Left lung (tissue), 10 donors: ENCODE results near the gene ALDH8A1. TPM values are rescaled to one million over a fixed set of nuclear protein-coding genes. Genes with fewer than 3 reads are reported as not detected.
"Not testable (repeated sequence)": the region's sequence is repeated elsewhere in the genome, so short reads cannot be mapped to it uniquely, and the experiment has no call there.

Experiments
- ATAC-seq: fragments of 200-7000 bp; cut with Tn5 transposase; one replicate; pipeline ENCODE4 v1.9.1; 2020; ENCODE audit warnings: moderate library complexity
- DNase-seq, 4 donors: peaks; one replicate each; pipeline ENCODE4 v3.0.0-alpha.2; 2013 to 2020
- H3K27ac ChIP-seq, 2 donors: fragments of 200-600 bp; sonication (generic) in 1 of 2; one replicate each; pipeline versions ENCODE4 v1.5.0 to v1.8.0; 2020 to 2021
- H3K27me3 ChIP-seq, 2 donors: fragments of 200-600 bp; sonication (generic) in 1 of 2; one replicate each; pipeline versions ENCODE4 v1.5.0 to v1.8.0; 2020 to 2021
- H3K36me3 ChIP-seq, 2 donors: fragments of 200-600 bp; sonication (generic) in 1 of 2; one replicate each; pipeline versions ENCODE4 v1.5.0 to v1.8.0; 2020 to 2021
- H3K4me1 ChIP-seq, 2 donors: fragments of 200-600 bp; one replicate each; pipeline ENCODE4 v1.8.0; 2021
- H3K4me3 ChIP-seq, 2 donors: fragments of 200-600 bp; sonication (generic) in 1 of 2; one replicate each; pipeline versions ENCODE4 v1.5.0 to v1.8.0; 2020 to 2021; ENCODE audit warnings: mild to moderate bottlenecking in 1 of 2
- H3K9me3 ChIP-seq, 2 donors: fragments of 200-600 bp; sonication (generic) in 1 of 2; one replicate each; pipeline versions ENCODE4 v1.5.0 to v1.8.0; 2020 to 2021
- intact Hi-C, 2 donors: fragments of 100-400 bp; cut with DNase I; formaldehyde crosslinking; loops; one replicate each; pipeline versions ENCODE4 v1.11.2 to v1.14.2; 2022
- polyA plus RNA-seq, 6 donors: library from polyadenylated mRNA; unstranded; fragments of 120-200 nt; gene quantifications; one replicate each; pipeline ENCODE4 v1.2.1, GENCODE V29; 2013; ENCODE audit not compliant: insufficient read length in 6 of 6
- total RNA-seq, 2 donors: library from RNA; stranded (reverse); fragmentation: NEBNext Ultra II Directional; extraction: Animal tissue kit (Norgen Biotek cat#: 25700); gene quantifications; one replicate each; pipeline ENCODE4 v1.2.1, GENCODE V29; 2021
- TF ChIP-seq, protein P1 (sequence below), 2 donors: fragments of 200-600 bp; sonication (generic) in 1 of 2; IDR thresholded peaks; one replicate each; pipeline versions ENCODE4 v1.5.0 to v1.8.0; 2021; ENCODE audit warnings: antibody characterized with exemption in 2 of 2
- donor health status: DM: no; HTN: yes; CAD: no.
- donor health status: DM: no; HTN: no; CAD: no.

ALDH8A1 gene
- total and polyA plus RNA-seq, 8 donors, result 0.80 to 2.4 (median 1.1) TPM

GRCh38 chr6:134903448-134903847, 46.5 kb downstream of the ALDH8A1 start:
- DNase-seq (peak in 1 of 4 donors; percentile 13), ATAC-seq (no peak)
- H3K4me3 ChIP-seq, result no peak overlapping the region
- no peak overlapping the region for H3K27ac ChIP-seq
- H3K36me3 ChIP-seq, result no peaks in the 10 kb centered on the region
- H3K4me1 ChIP-seq, result no peaks in the 10 kb centered on the region
- TF ChIP-seq, protein P1, sequence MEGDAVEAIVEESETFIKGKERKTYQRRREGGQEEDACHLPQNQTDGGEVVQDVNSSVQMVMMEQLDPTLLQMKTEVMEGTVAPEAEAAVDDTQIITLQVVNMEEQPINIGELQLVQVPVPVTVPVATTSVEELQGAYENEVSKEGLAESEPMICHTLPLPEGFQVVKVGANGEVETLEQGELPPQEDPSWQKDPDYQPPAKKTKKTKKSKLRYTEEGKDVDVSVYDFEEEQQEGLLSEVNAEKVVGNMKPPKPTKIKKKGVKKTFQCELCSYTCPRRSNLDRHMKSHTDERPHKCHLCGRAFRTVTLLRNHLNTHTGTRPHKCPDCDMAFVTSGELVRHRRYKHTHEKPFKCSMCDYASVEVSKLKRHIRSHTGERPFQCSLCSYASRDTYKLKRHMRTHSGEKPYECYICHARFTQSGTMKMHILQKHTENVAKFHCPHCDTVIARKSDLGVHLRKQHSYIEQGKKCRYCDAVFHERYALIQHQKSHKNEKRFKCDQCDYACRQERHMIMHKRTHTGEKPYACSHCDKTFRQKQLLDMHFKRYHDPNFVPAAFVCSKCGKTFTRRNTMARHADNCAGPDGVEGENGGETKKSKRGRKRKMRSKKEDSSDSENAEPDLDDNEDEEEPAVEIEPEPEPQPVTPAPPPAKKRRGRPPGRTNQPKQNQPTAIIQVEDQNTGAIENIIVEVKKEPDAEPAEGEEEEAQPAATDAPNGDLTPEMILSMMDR (IDR thresholded peaks at IDR 0.05), result no peak
- intact Hi-C loops, result no loop called here
- no peaks in the 10 kb centered on the region for H3K27me3 ChIP-seq
- no peaks in the 10 kb centered on the region for H3K9me3 ChIP-seq

DNA sequence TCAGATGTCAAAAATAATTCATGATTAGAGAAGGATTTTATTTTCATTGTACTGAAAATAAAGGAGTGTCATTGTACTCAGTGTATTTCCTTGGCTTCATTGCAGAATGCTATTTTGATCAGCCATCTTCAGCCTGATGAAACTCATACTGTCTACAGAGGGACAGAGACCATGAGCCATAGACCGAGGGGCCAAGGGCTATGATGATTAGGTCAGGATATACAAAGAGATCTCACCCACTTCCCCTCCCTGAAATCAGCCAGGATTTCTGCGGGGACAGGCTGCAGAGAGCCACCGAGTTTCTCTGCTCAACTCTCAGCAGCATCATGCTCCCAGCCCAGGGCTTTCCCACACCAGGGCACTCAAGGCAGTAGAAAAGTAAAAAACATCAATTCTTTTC, 47.0 kb downstream of the ALDH8A1 start:
- TF ChIP-seq, protein P1 (IDR thresholded peaks at IDR 0.05), result no peak

DNA sequence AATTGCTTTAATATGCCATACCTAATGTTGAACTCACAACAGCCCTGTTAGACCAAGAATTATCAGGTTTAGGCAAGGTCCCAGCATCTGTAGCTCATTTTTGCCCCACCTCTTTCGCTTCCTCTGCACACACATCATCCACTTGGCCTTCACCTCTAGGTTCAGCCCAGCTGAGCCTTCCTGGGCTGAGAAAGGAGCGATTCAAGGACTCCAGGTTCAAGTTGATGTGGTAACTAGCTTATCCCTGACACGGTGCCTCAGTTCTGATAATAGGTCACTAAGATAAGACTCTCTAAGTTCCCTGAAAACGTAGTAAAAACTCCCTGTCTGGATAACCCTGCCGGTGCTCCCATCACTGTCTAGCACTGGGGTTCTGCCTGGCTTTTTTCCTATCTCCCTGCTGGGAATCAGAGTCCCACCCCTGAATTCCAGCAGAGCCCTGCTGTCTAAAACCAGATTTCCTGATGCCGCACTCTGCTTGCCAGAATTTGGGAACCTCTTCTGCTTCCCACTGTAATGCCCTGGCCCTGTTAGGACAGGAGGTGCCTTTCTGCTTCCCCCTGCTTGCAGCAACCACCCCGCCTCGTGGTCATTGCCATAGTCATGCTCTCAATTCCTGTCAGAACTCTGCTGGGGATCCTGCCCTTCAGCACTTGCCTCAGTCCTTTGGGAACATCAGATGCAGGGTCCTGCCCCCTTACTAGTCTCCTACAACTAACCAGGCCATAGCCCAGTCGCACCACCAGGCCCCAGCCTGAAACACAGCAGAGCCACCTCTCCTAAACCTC, 47.6 kb downstream of the ALDH8A1 start:
- ATAC-seq (no peak), DNase-seq (no peak)
- no peak overlapping the region for H3K27ac ChIP-seq
- no peaks in the 10 kb centered on the region for H3K9me3 ChIP-seq
- TF ChIP-seq, protein P1 (IDR thresholded peaks at IDR 0.05), result no peak
- intact Hi-C loops, result no loop called here
- H3K27me3 ChIP-seq, result no peaks in the 10 kb centered on the region
- no peaks in the 10 kb centered on the region for H3K4me1 ChIP-seq
- H3K4me3 ChIP-seq, result no peak overlapping the region
- H3K36me3 ChIP-seq, result no peaks in the 10 kb centered on the region

More for the DNA sequence above, 47.0 kb downstream of the ALDH8A1 start:
- Histone ChIP-seq H3K4me1 (no peaks in the 10 kb centered on the region), H3K9me3 (no peaks in the 10 kb centered on the region), H3K4me3 (no peak overlapping the region), H3K27ac (no peak overlapping the region), H3K36me3 (no peaks in the 10 kb centered on the region), H3K27me3 (no peaks in the 10 kb centered on the region)
- DNase-seq, result peak in 1 of 4 donors; percentile 1
- no peak for ATAC-seq
- intact Hi-C loops, result no loop called here

DNA sequence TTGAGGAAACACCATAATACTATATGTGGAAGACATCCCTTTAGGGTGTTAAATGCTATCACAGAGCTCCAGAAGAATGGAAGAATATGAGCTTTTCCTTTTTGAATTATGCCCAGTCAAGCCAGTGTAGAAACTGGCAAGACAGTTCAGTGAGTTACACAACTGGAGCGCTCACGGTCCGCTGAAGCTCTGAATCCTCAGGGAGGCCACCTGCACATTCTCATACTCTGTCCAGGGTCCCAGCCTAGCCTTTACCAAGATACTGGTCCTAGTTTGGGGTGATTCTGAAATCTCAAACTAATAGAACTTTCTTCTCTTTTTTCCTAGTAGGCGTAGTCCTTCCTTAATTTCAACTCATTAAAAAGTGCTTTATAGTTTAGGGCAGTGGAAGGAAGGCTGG, 51.3 kb downstream of the ALDH8A1 start:
- H3K9me3 ChIP-seq, result no peaks in the 10 kb centered on the region
- intact Hi-C loops, result no loop called here
- H3K27me3 ChIP-seq, result no peaks in the 10 kb centered on the region
- no peak for ATAC-seq
- no peaks in the 10 kb centered on the region for H3K4me1 ChIP-seq
- TF ChIP-seq, protein P1 (IDR thresholded peaks at IDR 0.05), result no peak
- DNase-seq, result no peak
- H3K36me3 ChIP-seq, result no peaks in the 10 kb centered on the region
- H3K27ac ChIP-seq, result no peak overlapping the region
- no peak overlapping the region for H3K4me3 ChIP-seq

DNA sequence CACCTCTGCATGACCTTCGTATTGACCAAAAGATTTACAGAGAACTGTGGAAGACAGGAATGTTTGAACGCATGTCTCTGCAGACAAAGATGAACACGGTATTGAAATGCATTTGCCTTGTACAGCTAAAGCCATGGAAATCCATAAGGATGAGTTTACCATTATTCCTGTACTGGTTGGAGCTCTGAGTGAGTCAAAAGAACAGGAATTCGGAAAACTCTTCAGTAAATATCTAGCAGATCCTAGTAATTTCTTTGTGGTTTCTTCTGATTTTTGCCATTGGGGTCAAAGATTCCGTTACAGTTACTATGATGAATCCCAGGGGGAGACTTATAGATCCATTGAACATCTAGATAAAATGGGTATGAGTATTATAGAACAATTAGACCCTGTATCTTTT, 51.7 kb downstream of the ALDH8A1 start:
- intact Hi-C loops, H3K9me3 ChIP-seq, H3K36me3 ChIP-seq, H3K4me1 ChIP-seq, DNase-seq, H3K4me3 ChIP-seq, H3K27ac ChIP-seq, H3K27me3 ChIP-seq, ATAC-seq: not testable (repeated sequence)

- Histone ChIP-seq H3K36me3 (no peaks in the 10 kb centered on the region), H3K4me3 (no peak overlapping the region), H3K9me3 (no peaks in the 10 kb centered on the region), H3K4me1 (no peaks in the 10 kb centered on the region), H3K27ac (no peak overlapping the region), H3K27me3 (no peaks in the 10 kb centered on the region)
- TF ChIP-seq, protein P1 (IDR thresholded peaks at IDR 0.05), result no peak
- ATAC-seq (no peak), DNase-seq (no peak)
- intact Hi-C loops, result no loop called here
Observed at GRCh38 chr6:134896910-134897309, 53.0 kb downstream of the ALDH8A1 start.
